Measurements from ENCODE around the gene EXD1. TPM values are rescaled to one million over a fixed set of nuclear protein-coding genes. Genes with fewer than 3 reads are reported as not detected.

EXD1 gene
- total and polyA plus RNA-seq, 12 donors, result not detected

DNA sequence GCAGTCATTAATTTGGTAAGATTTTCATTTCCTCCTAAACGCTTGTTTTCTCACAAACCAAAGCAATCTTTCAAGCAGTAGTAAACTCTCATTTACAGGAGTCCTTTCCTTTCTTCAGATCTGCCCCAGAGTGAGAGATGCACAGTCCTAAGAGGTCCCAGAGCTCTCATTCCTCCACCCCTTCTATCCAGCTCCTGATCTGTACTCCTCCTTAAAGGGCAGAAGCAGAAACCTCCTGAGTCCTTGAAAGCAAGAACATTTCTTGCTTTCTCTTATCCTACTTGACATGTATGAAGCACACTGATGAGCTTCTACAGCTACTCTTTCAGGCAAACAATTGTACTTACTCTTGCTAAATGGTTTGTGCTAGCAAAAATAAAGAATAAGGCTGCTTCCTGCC is 11.7 kb downstream of the EXD1 start:
- ATAC-seq (no peak), DNase-seq (no peak)
- H3K4me1 ChIP-seq, result peaks cover 0 to 10% (median 0%) of the 10 kb centered on the region in 9 donors
- TF ChIP-seq, protein P1, sequence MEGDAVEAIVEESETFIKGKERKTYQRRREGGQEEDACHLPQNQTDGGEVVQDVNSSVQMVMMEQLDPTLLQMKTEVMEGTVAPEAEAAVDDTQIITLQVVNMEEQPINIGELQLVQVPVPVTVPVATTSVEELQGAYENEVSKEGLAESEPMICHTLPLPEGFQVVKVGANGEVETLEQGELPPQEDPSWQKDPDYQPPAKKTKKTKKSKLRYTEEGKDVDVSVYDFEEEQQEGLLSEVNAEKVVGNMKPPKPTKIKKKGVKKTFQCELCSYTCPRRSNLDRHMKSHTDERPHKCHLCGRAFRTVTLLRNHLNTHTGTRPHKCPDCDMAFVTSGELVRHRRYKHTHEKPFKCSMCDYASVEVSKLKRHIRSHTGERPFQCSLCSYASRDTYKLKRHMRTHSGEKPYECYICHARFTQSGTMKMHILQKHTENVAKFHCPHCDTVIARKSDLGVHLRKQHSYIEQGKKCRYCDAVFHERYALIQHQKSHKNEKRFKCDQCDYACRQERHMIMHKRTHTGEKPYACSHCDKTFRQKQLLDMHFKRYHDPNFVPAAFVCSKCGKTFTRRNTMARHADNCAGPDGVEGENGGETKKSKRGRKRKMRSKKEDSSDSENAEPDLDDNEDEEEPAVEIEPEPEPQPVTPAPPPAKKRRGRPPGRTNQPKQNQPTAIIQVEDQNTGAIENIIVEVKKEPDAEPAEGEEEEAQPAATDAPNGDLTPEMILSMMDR (IDR thresholded peaks at IDR 0.05), result no peak
- no peaks in the 10 kb centered on the region for H3K9me3 ChIP-seq
- no peaks in the 10 kb centered on the region for H3K36me3 ChIP-seq
- H3K27me3 ChIP-seq, result peaks cover 0 to 34% (median 8%) of the 10 kb centered on the region in 7 donors
- no peak overlapping the region for H3K27ac ChIP-seq
- intact Hi-C loops (cut with DNase I), result no loop called here
- WGBS, 2 donors, result 38 to 57% methylated on average over 1 of the region's 1 CpG
- no peak overlapping the region for H3K4me3 ChIP-seq

- intact Hi-C loops (cut with DNase I), result no loop called here
- Histone ChIP-seq H3K4me3 (no peak overlapping the region), H3K4me1 (peaks cover 0 to 10% (median 0%) of the 10 kb centered on the region in 9 donors), H3K36me3 (no peaks in the 10 kb centered on the region), H3K9me3 (no peaks in the 10 kb centered on the region), H3K27ac (no peak overlapping the region), H3K27me3 (peaks cover 0 to 32% (median 12%) of the 10 kb centered on the region in 7 donors)
- ATAC-seq, result no peak
- DNase-seq, result no peak
- TF ChIP-seq, protein P1 (IDR thresholded peaks at IDR 0.05), result no peak
- WGBS, 2 donors, result 86 to 92% methylated on average over 2 of the region's 2 CpGs
These were observed 14.8 kb downstream of the EXD1 start for GRCh38 chr15:41215708-41216107.

DNA sequence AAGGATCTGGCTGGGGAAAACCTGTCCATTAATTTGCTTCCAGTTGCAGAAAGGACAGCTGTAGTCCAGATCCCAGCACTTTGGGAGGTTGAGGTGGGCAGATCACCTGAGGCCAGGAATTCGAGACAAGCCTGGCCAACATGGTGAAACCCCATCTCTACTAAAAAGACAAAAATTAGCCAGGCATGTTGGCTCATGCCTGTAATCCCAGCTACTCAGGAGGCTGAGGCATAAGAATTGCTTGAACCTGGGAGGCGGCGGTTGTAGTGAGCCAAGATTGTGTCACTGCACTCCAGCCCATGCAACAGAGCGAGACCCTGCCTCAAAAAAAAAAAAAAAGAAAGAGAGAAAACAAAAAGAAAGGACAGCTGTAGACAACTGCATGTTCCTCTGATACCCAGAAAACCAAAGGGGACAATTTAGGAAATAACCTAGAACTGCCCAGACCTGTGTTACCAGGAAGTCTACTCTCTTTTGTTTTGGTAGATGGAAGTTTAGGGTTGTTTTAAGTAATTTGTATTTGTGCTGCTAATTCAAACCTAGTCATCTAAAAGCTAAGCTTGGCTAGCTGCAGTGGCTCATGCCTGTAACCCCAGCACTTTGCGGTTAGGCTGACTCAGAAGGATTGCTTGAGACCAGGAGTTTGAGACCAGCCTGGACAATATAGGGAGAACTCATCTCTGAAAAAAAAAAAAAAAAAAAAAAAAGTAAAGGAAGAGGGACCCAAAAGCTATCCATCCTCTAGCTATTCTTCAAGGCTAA is 22.7 kb downstream of the EXD1 start:
- ATAC-seq (no peak), DNase-seq (no peak)
- no peaks in the 10 kb centered on the region for H3K4me1 ChIP-seq
- no peaks in the 10 kb centered on the region for H3K9me3 ChIP-seq
- WGBS, 2 donors, result 83 to 93% methylated on average over 5 of the region's 5 CpGs
- peaks cover 0 to 28% (median 6%) of the 10 kb centered on the region in 7 donors for H3K27me3 ChIP-seq
- no peak overlapping the region for H3K4me3 ChIP-seq
- intact Hi-C loops (cut with DNase I), result no loop called here
- H3K27ac ChIP-seq, result no peak overlapping the region
- H3K36me3 ChIP-seq, result no peaks in the 10 kb centered on the region
- TF ChIP-seq, protein P1 (IDR thresholded peaks at IDR 0.05), result no peak

DNA sequence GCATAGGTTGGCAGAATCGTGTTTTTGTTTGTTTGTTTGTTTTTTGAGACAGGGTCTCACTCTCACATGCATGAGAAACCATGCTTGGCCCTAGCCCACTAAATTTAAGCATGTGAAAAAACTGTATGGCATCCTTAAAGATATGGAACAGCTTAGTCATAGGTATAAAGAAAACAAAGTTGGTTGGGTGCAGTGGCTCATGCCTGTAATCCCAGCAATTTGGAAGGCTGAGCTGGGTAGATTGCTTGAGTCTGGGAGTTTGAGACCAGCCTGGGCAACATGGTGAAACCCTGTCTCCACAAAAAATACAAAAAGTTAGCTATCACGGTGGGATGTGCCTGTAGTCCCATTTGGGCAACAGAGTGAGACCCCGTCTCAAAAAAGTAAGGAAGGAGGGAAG is 25.2 kb downstream of the EXD1 start:
- ATAC-seq, result no peak
- no peak for DNase-seq
- H3K4me1 ChIP-seq, result no peaks in the 10 kb centered on the region
- WGBS, 2 donors, result 78 to 82% methylated on average over 3 of the region's 3 CpGs
- no peak overlapping the region for H3K4me3 ChIP-seq
- no peaks in the 10 kb centered on the region for H3K36me3 ChIP-seq
- H3K9me3 ChIP-seq, result no peaks in the 10 kb centered on the region
- no peak overlapping the region for H3K27ac ChIP-seq
- TF ChIP-seq, protein P1 (IDR thresholded peaks at IDR 0.05), result no peak
- H3K27me3 ChIP-seq, result peaks cover 0 to 26% (median 0%) of the 10 kb centered on the region in 7 donors
- intact Hi-C loops (cut with DNase I), result no loop called here

Data from heart right ventricle (tissue), 16 donors.